ENCODE data around the gene PIH1D1.

The PIH1D1 gene

DNA sequence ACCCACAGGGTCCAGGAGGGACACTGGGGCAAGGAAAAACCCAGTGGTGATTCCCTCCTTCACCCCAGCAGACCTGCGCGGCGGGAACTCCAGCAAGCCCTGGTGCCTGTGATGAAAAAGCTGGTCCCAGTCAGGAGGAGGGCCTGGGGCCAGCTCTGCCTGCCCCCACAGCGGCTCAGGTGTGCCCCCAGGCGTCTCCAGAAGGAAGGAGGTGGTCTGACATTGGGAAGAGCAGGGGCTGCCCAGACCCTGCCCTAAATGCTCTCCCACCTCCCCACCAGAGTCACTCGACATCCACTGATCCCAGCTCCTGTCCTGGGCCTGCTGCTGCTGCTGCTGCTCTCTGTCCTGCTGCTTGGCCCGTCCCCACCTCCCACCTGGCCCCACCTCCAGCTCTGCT lies 34.5 kb downstream of the PIH1D1 start:
- peak overlapping the region; percentile 34 for H3K23ac ChIP-seq (ENCODE audit: low read depth, low read length, poor library complexity)
- H3K9ac ChIP-seq (ENCODE audit: low read depth, low read length, poor library complexity): no peak overlapping the region
- no peak overlapping the region for H3K27ac ChIP-seq (replicated peaks; ENCODE audit: low read length)
- peaks cover 0 to 19% of the 10 kb centered on the region in 2 donors for H3K4me1 ChIP-seq (ENCODE audit: control insufficient read depth in 2 of 2, insufficient read depth in 1 of 2, low read depth in 1 of 2, low read length in 2 of 2)
- peak overlapping the region; percentile 69 for H2AK5ac ChIP-seq (ENCODE audit: low read depth, low read length)
- no peak overlapping the region for H2AFZ ChIP-seq (ENCODE audit: low read length)
- H3K4ac ChIP-seq (ENCODE audit: low read length): peak overlapping the region; percentile 38
- H4K8ac ChIP-seq (ENCODE audit: low read depth, low read length): peak overlapping the region; percentile 88
- H3K18ac ChIP-seq (ENCODE audit: low read length): peak overlapping the region; percentile 72
- no peak for DNase-seq (ENCODE audit: low spot score)
- H3K4me3 ChIP-seq (ENCODE audit: low read length in 2 of 2): no peak overlapping the region
- H2BK15ac ChIP-seq (ENCODE audit: low read length): peak overlapping the region; percentile 70
- no peak overlapping the region for H4K91ac ChIP-seq (ENCODE audit: low read depth, low read length, poor library complexity)
- no peak overlapping the region for H2BK120ac ChIP-seq (ENCODE audit: low read depth, low read length)
- H3K4me2 ChIP-seq (ENCODE audit: insufficient read depth, low read length, poor library complexity, severe bottlenecking): no peak overlapping the region
- peaks cover 1% of the 10 kb centered on the region for H3K79me1 ChIP-seq (ENCODE audit: low read depth, low read length)
- H2BK5ac ChIP-seq (ENCODE audit: low read length): no peak overlapping the region
- peaks cover 0 to 88% (median 12%) of the 10 kb centered on the region in 3 experiments for H3K27me3 ChIP-seq (ENCODE audit: control insufficient read depth in 3 of 3, insufficient read depth in 3 of 3, low read depth in 1 of 3, low read length in 3 of 3)
- WGBS, 2 donors (ENCODE audit: extremely low coverage in 2 of 2, insufficient read length in 2 of 2, insufficient replicate concordance in 1 of 2): no CpG with 5 or more reads among the region's 7 CpGs
- H3K36me3 ChIP-seq (replicated peaks in 1 of 2; ENCODE audit: control insufficient read depth in 2 of 2, insufficient read depth in 2 of 2, low read length in 2 of 2): no peaks in the 10 kb centered on the region
- no peaks in the 10 kb centered on the region for H3K9me3 ChIP-seq (replicated peaks in 1 of 2; ENCODE audit: control insufficient read depth in 2 of 2, insufficient read depth in 1 of 2, low read depth in 1 of 2, low read length in 2 of 2)
- H2BK12ac ChIP-seq (ENCODE audit: low read length): no peak overlapping the region
- H3K14ac ChIP-seq (ENCODE audit: low read length): no peak overlapping the region

DNA sequence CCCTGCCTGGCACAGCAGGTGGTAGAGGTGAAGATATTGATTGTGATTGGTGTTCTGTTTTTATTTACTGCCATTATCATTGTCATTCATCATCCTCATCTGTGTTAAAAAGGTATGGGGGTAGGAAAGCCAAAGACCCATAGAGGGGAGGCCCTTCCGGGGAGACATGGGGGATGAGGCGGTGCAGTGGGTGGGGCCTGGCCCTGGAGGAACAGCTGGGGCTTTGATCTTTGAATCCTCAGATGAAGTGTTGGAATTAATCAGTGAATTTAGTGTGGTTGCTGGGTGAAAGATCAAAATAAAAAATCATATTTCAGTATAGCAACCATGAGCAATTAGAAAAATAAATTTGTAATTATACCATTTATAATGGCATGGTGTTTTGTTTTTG lies 35.8 kb downstream of the PIH1D1 start:
- H4K91ac ChIP-seq (ENCODE audit: low read depth, low read length, poor library complexity): no peak overlapping the region
- no peak overlapping the region for H3K9ac ChIP-seq (ENCODE audit: low read depth, low read length, poor library complexity)
- H3K23ac ChIP-seq (ENCODE audit: low read depth, low read length, poor library complexity): no peak overlapping the region
- DNase-seq (ENCODE audit: low spot score): no peak
- H3K27me3 ChIP-seq (ENCODE audit: control insufficient read depth in 3 of 3, insufficient read depth in 3 of 3, low read depth in 1 of 3, low read length in 3 of 3): peaks cover 0 to 86% (median 2%) of the 10 kb centered on the region in 3 experiments
- H3K36me3 ChIP-seq (replicated peaks in 1 of 2; ENCODE audit: control insufficient read depth in 2 of 2, insufficient read depth in 2 of 2, low read length in 2 of 2): no peaks in the 10 kb centered on the region
- H2AK5ac ChIP-seq (ENCODE audit: low read depth, low read length): peak overlapping the region; percentile 86
- H2BK15ac ChIP-seq (ENCODE audit: low read length): peak overlapping the region; percentile 79
- no peak overlapping the region for H3K18ac ChIP-seq (ENCODE audit: low read length)
- H3K79me1 ChIP-seq (ENCODE audit: low read depth, low read length): peaks cover 1% of the 10 kb centered on the region
- no peak overlapping the region for H2AFZ ChIP-seq (ENCODE audit: low read length)
- H3K4ac ChIP-seq (ENCODE audit: low read length): no peak overlapping the region
- no peak overlapping the region for H3K4me3 ChIP-seq (ENCODE audit: low read length in 2 of 2)
- no peaks in the 10 kb centered on the region for H3K9me3 ChIP-seq (replicated peaks in 1 of 2; ENCODE audit: control insufficient read depth in 2 of 2, insufficient read depth in 1 of 2, low read depth in 1 of 2, low read length in 2 of 2)
- H2BK120ac ChIP-seq (ENCODE audit: low read depth, low read length): no peak overlapping the region
- no peak overlapping the region for H2BK12ac ChIP-seq (ENCODE audit: low read length)
- no peak overlapping the region for H3K4me2 ChIP-seq (ENCODE audit: insufficient read depth, low read length, poor library complexity, severe bottlenecking)
- H3K4me1 ChIP-seq (ENCODE audit: control insufficient read depth in 2 of 2, insufficient read depth in 1 of 2, low read depth in 1 of 2, low read length in 2 of 2): peaks cover 0 to 24% of the 10 kb centered on the region in 2 donors
- WGBS, 2 donors (ENCODE audit: extremely low coverage in 2 of 2, insufficient read length in 2 of 2, insufficient replicate concordance in 1 of 2): no CpG with 5 or more reads among the region's 2 CpGs
- H2BK5ac ChIP-seq (ENCODE audit: low read length): no peak overlapping the region
- no peak overlapping the region for H3K14ac ChIP-seq (ENCODE audit: low read length)
- no peak overlapping the region for H4K8ac ChIP-seq (ENCODE audit: low read depth, low read length)
- H3K27ac ChIP-seq (replicated peaks; ENCODE audit: low read length): no peak overlapping the region

DNA sequence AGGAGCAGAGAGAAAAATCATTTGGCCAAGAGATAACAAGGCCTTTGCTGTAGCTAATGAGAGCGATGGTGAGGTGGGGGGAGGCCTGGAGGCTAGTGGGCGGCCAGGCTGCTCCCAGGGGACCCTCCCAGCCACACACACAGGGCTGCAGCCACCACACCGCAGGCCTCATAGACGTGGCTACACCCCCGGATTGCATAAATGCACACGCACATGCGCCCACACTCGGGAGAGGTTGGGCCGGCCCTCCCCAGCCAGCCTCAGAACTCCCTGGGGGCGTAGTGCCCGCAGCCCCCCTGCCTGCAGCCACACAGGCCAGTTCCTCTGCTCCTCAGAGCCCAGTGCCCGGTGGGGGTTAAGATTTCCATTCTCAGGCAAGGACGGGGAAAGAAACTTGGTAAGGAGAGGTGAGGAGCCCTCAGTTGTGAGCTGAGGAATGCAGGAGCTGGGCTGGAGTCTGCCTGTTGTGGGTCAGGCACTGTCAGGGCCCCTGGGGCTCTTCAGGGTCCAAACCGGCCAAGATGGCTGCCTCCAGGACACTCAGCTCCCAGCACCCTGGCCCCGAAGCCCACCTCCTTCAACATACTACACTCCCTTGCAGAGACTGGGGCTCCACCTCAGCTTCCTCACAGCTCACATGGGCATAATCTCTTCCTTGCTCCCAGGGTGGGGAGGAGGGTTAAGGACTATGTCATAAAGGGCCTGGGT lies 36.4 kb downstream of the PIH1D1 start:
- no CpG with 5 or more reads among the region's 15 CpGs for WGBS, 2 donors (ENCODE audit: extremely low coverage in 2 of 2, insufficient read length in 2 of 2, insufficient replicate concordance in 1 of 2)

DNA sequence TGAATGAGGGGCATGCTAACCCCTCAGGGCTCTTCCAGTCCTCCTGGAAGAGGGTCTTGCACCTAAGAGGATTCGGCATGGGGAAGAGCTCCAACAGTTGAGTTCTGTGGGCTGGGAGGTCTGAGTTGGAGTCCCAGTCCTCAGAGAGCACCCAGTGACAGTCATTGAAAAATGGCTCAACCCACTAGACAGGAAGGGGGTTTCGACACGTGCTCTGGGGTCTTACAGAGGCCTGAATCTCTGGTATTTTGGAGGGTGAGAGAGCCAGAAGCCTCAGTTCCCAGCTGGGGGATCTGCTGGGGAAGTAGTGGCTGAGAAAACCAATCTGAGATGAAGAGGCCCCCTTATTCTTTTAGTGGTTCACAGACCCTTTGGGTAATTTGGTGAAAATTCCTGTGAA lies 37.4 kb downstream of the PIH1D1 start:
- peak overlapping the region; percentile 82 for H2AK5ac ChIP-seq (ENCODE audit: low read depth, low read length)
- H3K4me3 ChIP-seq (ENCODE audit: low read length in 2 of 2): no peak overlapping the region
- H3K4ac ChIP-seq (ENCODE audit: low read length): no peak overlapping the region
- no CpG with 5 or more reads among the region's 3 CpGs for WGBS, 2 donors (ENCODE audit: extremely low coverage in 2 of 2, insufficient read length in 2 of 2, insufficient replicate concordance in 1 of 2)
- H2BK5ac ChIP-seq (ENCODE audit: low read length): peak overlapping the region; percentile 55
- H3K9me3 ChIP-seq (replicated peaks in 1 of 2; ENCODE audit: control insufficient read depth in 2 of 2, insufficient read depth in 1 of 2, low read depth in 1 of 2, low read length in 2 of 2): no peaks in the 10 kb centered on the region
- no peak overlapping the region for H4K8ac ChIP-seq (ENCODE audit: low read depth, low read length)
- H3K27ac ChIP-seq (replicated peaks; ENCODE audit: low read length): no peak overlapping the region
- H3K4me2 ChIP-seq (ENCODE audit: insufficient read depth, low read length, poor library complexity, severe bottlenecking): no peak overlapping the region
- H2BK120ac ChIP-seq (ENCODE audit: low read depth, low read length): no peak overlapping the region
- peak overlapping the region; percentile 11 for H4K91ac ChIP-seq (ENCODE audit: low read depth, low read length, poor library complexity)
- peaks cover 0 to 76% (median 0%) of the 10 kb centered on the region in 3 experiments for H3K27me3 ChIP-seq (ENCODE audit: control insufficient read depth in 3 of 3, insufficient read depth in 3 of 3, low read depth in 1 of 3, low read length in 3 of 3)
- no peak overlapping the region for H2BK15ac ChIP-seq (ENCODE audit: low read length)
- peak overlapping the region; percentile 93 for H2BK12ac ChIP-seq (ENCODE audit: low read length)
- peak overlapping the region; percentile 87 for H3K18ac ChIP-seq (ENCODE audit: low read length)
- H2AFZ ChIP-seq (ENCODE audit: low read length): no peak overlapping the region
- peaks cover 1% of the 10 kb centered on the region for H3K79me1 ChIP-seq (ENCODE audit: low read depth, low read length)
- no peak for DNase-seq (ENCODE audit: low spot score)
- no peak overlapping the region for H3K23ac ChIP-seq (ENCODE audit: low read depth, low read length, poor library complexity)
- H3K36me3 ChIP-seq (replicated peaks in 1 of 2; ENCODE audit: control insufficient read depth in 2 of 2, insufficient read depth in 2 of 2, low read length in 2 of 2): no peaks in the 10 kb centered on the region
- H3K14ac ChIP-seq (ENCODE audit: low read length): no peak overlapping the region
- H3K4me1 ChIP-seq (ENCODE audit: control insufficient read depth in 2 of 2, insufficient read depth in 1 of 2, low read depth in 1 of 2, low read length in 2 of 2): peaks cover 0 to 24% of the 10 kb centered on the region in 2 donors
- H3K9ac ChIP-seq (ENCODE audit: low read depth, low read length, poor library complexity): no peak overlapping the region

More for the DNA sequence above, 36.4 kb downstream of the PIH1D1 start:
- H4K8ac ChIP-seq (ENCODE audit: low read depth, low read length): no peak overlapping the region
- H3K27ac ChIP-seq (replicated peaks; ENCODE audit: low read length): no peak overlapping the region
- peak overlapping the region; percentile 86 for H2AK5ac ChIP-seq (ENCODE audit: low read depth, low read length)
- H3K18ac ChIP-seq (ENCODE audit: low read length): peak overlapping the region; percentile 87
- no peak overlapping the region for H3K4me3 ChIP-seq (ENCODE audit: low read length in 2 of 2)
- peaks cover 0 to 80% (median 0%) of the 10 kb centered on the region in 3 experiments for H3K27me3 ChIP-seq (ENCODE audit: control insufficient read depth in 3 of 3, insufficient read depth in 3 of 3, low read depth in 1 of 3, low read length in 3 of 3)
- peak overlapping the region; percentile 90 for H2BK5ac ChIP-seq (ENCODE audit: low read length)
- peak overlapping the region; percentile 69 for H2AFZ ChIP-seq (ENCODE audit: low read length)
- H4K91ac ChIP-seq (ENCODE audit: low read depth, low read length, poor library complexity): peak overlapping the region; percentile 46
- peak overlapping the region; percentile 36 for H2BK120ac ChIP-seq (ENCODE audit: low read depth, low read length)
- H2BK12ac ChIP-seq (ENCODE audit: low read length): peak overlapping the region; percentile 93
- no peak for DNase-seq (ENCODE audit: low spot score)
- H3K79me1 ChIP-seq (ENCODE audit: low read depth, low read length): peaks cover 1% of the 10 kb centered on the region
- no peak overlapping the region for H3K14ac ChIP-seq (ENCODE audit: low read length)
- H3K4me2 ChIP-seq (ENCODE audit: insufficient read depth, low read length, poor library complexity, severe bottlenecking): no peak overlapping the region
- no peaks in the 10 kb centered on the region for H3K36me3 ChIP-seq (replicated peaks in 1 of 2; ENCODE audit: control insufficient read depth in 2 of 2, insufficient read depth in 2 of 2, low read length in 2 of 2)
- H3K23ac ChIP-seq (ENCODE audit: low read depth, low read length, poor library complexity): peak overlapping the region; percentile 34
- H3K9ac ChIP-seq (ENCODE audit: low read depth, low read length, poor library complexity): peak overlapping the region; percentile 63
- no peaks in the 10 kb centered on the region for H3K9me3 ChIP-seq (replicated peaks in 1 of 2; ENCODE audit: control insufficient read depth in 2 of 2, insufficient read depth in 1 of 2, low read depth in 1 of 2, low read length in 2 of 2)
- peak overlapping the region; percentile 79 for H2BK15ac ChIP-seq (ENCODE audit: low read length)
- H3K4me1 ChIP-seq (ENCODE audit: control insufficient read depth in 2 of 2, insufficient read depth in 1 of 2, low read depth in 1 of 2, low read length in 2 of 2): peaks cover 0 to 24% of the 10 kb centered on the region in 2 donors
- peak overlapping the region; percentile 86 for H3K4ac ChIP-seq (ENCODE audit: low read length)
